OCI-LY7 (cell line): ENCODE measurements around the gene ETV5. TPM values are rescaled to one million over a fixed set of nuclear protein-coding genes. Genes with fewer than 3 reads are reported as not detected.

Experiments
- BruUV-seq: library from RNA; stranded (reverse); fragments of 400-500 nt; replicated peaks from 2 replicates; lab custom pipeline; 2021; lab: Mats Ljungman, UMichigan
- CTCF ChIA-PET: fragments of 300-600 bp; sonication (Branson Sonifier 250); formaldehyde crosslinking; loops from one replicate; lab custom pipeline; 2022; ENCODE audit warnings: antibody characterized with exemption; ENCODE audit not compliant: unreplicated experiment; lab: Charles Lee
- POLR2A ChIA-PET: fragments of 300-600 bp; sonication (Branson Sonifier 250); formaldehyde crosslinking; loops from one replicate; lab custom pipeline; 2022; ENCODE audit warnings: antibody characterized with exemption; lab: Charles Lee
- DNase-seq: peaks from one replicate; pipeline ENCODE4 v3.0.0-alpha.2; 2015; ENCODE audit warnings: low spot score
- H2AFZ ChIP-seq: fragments of 200-600 bp; sonication (generic), shearing (Covaris generic); 2 replicates; pipeline ENCODE4 v1.6.1; 2014; ENCODE audit warnings: mild to moderate bottlenecking, antibody characterized with exemption, low read length, moderate library complexity
- H3K27ac ChIP-seq: fragments of 200-600 bp; sonication (generic); 2 replicates; pipeline ENCODE4 v1.5.1; 2014; ENCODE audit warnings: mixed run types, low read depth, mild to moderate bottlenecking, moderate library complexity, low read length, inconsistent platforms; ENCODE audit not compliant: poor library complexity, severe bottlenecking
- H3K36me3 ChIP-seq: fragments of 200-600 bp; sonication (generic); 2 replicates; pipeline ENCODE4 v1.6.1; 2014; ENCODE audit warnings: mild to moderate bottlenecking, antibody characterized with exemption, low read length, moderate library complexity, mixed read lengths; ENCODE audit not compliant: insufficient read depth
- H3K4me1 ChIP-seq: fragments of 200-600 bp; sonication (generic); 2 replicates; pipeline ENCODE4 v1.5.1; 2014; ENCODE audit warnings: mild to moderate bottlenecking, low read length; ENCODE audit not compliant: insufficient read depth, poor library complexity, severe bottlenecking
- H3K4me2 ChIP-seq: fragments of 200-600 bp; sonication (generic); 2 replicates; pipeline ENCODE4 v1.6.1; 2014; ENCODE audit warnings: mild to moderate bottlenecking, low read length
- H3K4me3 ChIP-seq: fragments of 200-600 bp; sonication (generic); 2 replicates; pipeline ENCODE4 v1.5.1; 2014; ENCODE audit warnings: mild to moderate bottlenecking, low read depth, low read length; ENCODE audit not compliant: poor library complexity, severe bottlenecking
- H3K79me2 ChIP-seq: fragments of 200-600 bp; sonication (generic); 2 replicates; pipeline ENCODE4 v1.6.1; 2016; ENCODE audit warnings: low read depth, mild to moderate bottlenecking, low read length, moderate library complexity, mixed read lengths; ENCODE audit not compliant: insufficient read depth
- H3K9me2 ChIP-seq: fragments of 200-600 bp; sonication (generic); 2 replicates; pipeline ENCODE4 v1.6.1; 2016; ENCODE audit warnings: mild to moderate bottlenecking, low read length, mixed read lengths; ENCODE audit not compliant: insufficient read depth
- H3K9me3 ChIP-seq: fragments of 200-600 bp; sonication (generic); 2 replicates; pipeline ENCODE4 v1.6.1; 2014; ENCODE audit warnings: mild to moderate bottlenecking, mixed run types, low read length, mixed read lengths
- H4K20me1 ChIP-seq: fragments of 200-600 bp; sonication (generic); 2 replicates; pipeline ENCODE4 v1.6.1; 2014; ENCODE audit warnings: mild to moderate bottlenecking, antibody characterized with exemption, low read length, moderate library complexity, mixed read lengths; ENCODE audit not compliant: insufficient read depth
- CTCF ChIP-seq: fragments of 200-600 bp; sonication (generic); conservative IDR thresholded peaks from 2 replicates; pipeline ENCODE4 v1.5.1; 2014; ENCODE audit warnings: mild to moderate bottlenecking, antibody characterized with exemption, low read length, moderate library complexity, mixed read lengths
- EZH2phosphoT487 ChIP-seq: fragments of 200-600 bp; sonication (generic); IDR thresholded peaks from 2 replicates; pipeline ENCODE4 v1.6.1; 2018; ENCODE audit warnings: low read depth, borderline replicate concordance, mild to moderate bottlenecking, mixed run types, antibody characterized with exemption, low read length, moderate library complexity, mixed read lengths
- intact Hi-C: fragments of 100-400 bp; cut with micrococcal nuclease; formaldehyde crosslinking; loops from one replicate; pipeline ENCODE4 v1.10.0; 2022; ENCODE audit not compliant: unreplicated experiment
- total RNA-seq, 2 experiments: library from RNA; depleted of rRNA in 1 of 2; stranded (reverse); fragments of >200 nt in 1 of 2; shearing (Covaris generic) in 1 of 2; gene quantifications; 2 replicates each; pipeline ENCODE4 v1.2.3, GENCODE V29; 2014 to 2022

Gene ETV5
- total RNA-seq, 2 experiments from 2014 or later, result 0.85 to 1.1 TPM

- Histone ChIP-seq H3K4me1 (no peaks in the 10 kb centered on the region), H3K4me2 (no peak overlapping the region), H3K36me3 (no peaks in the 10 kb centered on the region), H3K27ac (no peak overlapping the region), H3K9me2 (0 out of 2 replicates have a peak, but pooled peaks cover 4% of the 10 kb centered on the region), H3K4me3 (no peak overlapping the region), H4K20me1 (no peaks in the 10 kb centered on the region), H3K9me3 (no peaks in the 10 kb centered on the region), H2AFZ (no peak overlapping the region), H3K79me2 (no peaks in the 10 kb centered on the region)
- no peak for DNase-seq
- no TSS peak for BruUV-seq
- ChIA-PET POLR2A (no interaction called here), CTCF (no interaction called here)
- TF ChIP-seq EZH2phosphoT487 (no peak), CTCF (no peak)
- intact Hi-C loops, result no loop called here
These were observed 31.4 kb downstream of the ETV5 start for GRCh38 chr3:186077466-186077865.

- H3K4me1 ChIP-seq, result no peaks in the 10 kb centered on the region
- TF ChIP-seq CTCF (no peak), EZH2phosphoT487 (no peak)
- H3K4me3 ChIP-seq, result no peak overlapping the region
- no peak overlapping the region for H3K4me2 ChIP-seq
- intact Hi-C loops, result no loop called here
- H3K79me2 ChIP-seq, result no peaks in the 10 kb centered on the region
- no peaks in the 10 kb centered on the region for H3K36me3 ChIP-seq
- 0 out of 2 replicates have a peak, but pooled peaks cover 4% of the 10 kb centered on the region for H3K9me2 ChIP-seq
- H2AFZ ChIP-seq, result no peak overlapping the region
- no peaks in the 10 kb centered on the region for H4K20me1 ChIP-seq
- H3K27ac ChIP-seq, result no peak overlapping the region
- POLR2A ChIA-PET, result interaction anchor here (0.5 to 0.6 kb wide), 2 partner anchors 28 to 101 kb away, joined by 6 read pairs; no protein-coding TSS in a partner anchor
- no TSS peak for BruUV-seq
- H3K9me3 ChIP-seq, result no peaks in the 10 kb centered on the region
- DNase-seq, result no peak
- CTCF ChIA-PET, result no interaction called here
These were observed 32.8 kb downstream of the ETV5 start for GRCh38 chr3:186075931-186076567.

- Histone ChIP-seq H3K4me1 (no peaks in the 10 kb centered on the region), H3K9me3 (no peaks in the 10 kb centered on the region), H3K4me3 (no peak overlapping the region), H3K79me2 (no peaks in the 10 kb centered on the region), H3K36me3 (no peaks in the 10 kb centered on the region), H4K20me1 (no peaks in the 10 kb centered on the region), H3K4me2 (no peak overlapping the region), H3K9me2 (0 out of 2 replicates have a peak, but pooled peaks cover 4% of the 10 kb centered on the region), H2AFZ (no peak overlapping the region), H3K27ac (no peak overlapping the region)
- intact Hi-C loops, result no loop called here
- BruUV-seq, result no TSS peak
- POLR2A ChIA-PET, result interaction anchor here (0.5 kb wide), 1 partner anchor 29 kb away, joined by 6 read pairs; no protein-coding TSS in a partner anchor
- DNase-seq, result no peak
- TF ChIP-seq EZH2phosphoT487 (no peak), CTCF (no peak)
- CTCF ChIA-PET, result no interaction called here
These were observed 33.4 kb downstream of the ETV5 start for GRCh38 chr3:186075489-186075888.
